ENCODE measurements around the gene CSNK1G2.
"Not testable (repeated sequence)": the region's sequence is repeated elsewhere in the genome, so short reads cannot be mapped to it uniquely, and the experiment has no call there.

Gene CSNK1G2

DNA sequence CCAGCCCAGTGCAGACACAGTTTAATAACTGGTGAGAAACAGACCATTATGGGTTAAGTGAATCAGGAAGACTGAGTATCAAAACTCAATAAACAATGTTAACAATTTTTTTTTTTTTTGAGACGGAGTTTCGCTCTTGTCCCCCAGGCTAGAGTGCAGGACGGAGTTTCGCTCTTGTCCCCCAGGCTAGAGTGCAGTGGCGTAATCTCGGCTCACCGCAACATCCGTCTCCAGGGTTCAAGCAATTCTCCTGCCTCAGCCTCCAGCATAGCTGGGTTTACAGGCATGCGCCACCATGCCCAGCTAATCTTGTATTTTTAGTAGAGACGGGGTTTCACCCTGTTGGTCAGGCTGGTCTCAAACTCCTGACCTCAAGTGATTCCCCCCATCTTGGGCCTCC lies 47.5 kb downstream of the CSNK1G2 start:
- not testable (repeated sequence) for DNase-seq (ENCODE audit: low read depth, low spot score)

DNA sequence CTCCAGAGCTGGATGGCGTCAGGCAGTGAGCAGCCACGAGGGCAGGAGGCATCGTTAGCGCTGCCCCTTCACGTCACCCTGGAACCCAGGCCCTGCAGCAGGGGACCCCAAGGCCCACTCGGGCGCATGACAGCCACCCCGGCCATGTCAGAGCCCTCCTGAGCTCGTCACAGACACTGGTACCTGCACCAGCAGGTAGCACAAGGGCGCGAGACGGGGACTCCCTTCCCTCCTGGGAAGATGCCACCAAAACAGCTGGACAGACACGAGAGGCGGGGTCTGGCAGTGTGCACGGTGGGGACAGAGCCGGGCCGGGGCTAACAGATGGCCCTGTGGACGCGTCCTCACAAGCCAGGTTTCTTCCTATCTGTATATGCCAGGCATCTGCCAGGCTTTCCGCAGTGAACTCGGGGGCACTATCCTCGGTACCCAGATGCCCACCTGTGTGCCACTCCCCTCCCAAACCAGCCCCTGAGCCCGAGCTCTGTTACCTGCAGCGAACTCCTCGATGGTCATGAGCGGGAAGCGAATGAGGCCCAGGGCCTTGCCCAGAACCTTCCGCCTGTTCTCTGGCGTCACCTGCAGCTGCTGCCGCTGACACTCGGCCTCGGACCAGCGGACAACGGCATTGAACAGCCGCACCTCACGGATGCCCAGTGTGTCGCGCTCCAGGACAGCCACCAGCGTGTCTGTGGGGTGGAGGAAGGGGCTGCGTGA lies 48.7 kb downstream of the CSNK1G2 start:
- DNase-seq (ENCODE audit: low read depth, low spot score) = no peak

DNA sequence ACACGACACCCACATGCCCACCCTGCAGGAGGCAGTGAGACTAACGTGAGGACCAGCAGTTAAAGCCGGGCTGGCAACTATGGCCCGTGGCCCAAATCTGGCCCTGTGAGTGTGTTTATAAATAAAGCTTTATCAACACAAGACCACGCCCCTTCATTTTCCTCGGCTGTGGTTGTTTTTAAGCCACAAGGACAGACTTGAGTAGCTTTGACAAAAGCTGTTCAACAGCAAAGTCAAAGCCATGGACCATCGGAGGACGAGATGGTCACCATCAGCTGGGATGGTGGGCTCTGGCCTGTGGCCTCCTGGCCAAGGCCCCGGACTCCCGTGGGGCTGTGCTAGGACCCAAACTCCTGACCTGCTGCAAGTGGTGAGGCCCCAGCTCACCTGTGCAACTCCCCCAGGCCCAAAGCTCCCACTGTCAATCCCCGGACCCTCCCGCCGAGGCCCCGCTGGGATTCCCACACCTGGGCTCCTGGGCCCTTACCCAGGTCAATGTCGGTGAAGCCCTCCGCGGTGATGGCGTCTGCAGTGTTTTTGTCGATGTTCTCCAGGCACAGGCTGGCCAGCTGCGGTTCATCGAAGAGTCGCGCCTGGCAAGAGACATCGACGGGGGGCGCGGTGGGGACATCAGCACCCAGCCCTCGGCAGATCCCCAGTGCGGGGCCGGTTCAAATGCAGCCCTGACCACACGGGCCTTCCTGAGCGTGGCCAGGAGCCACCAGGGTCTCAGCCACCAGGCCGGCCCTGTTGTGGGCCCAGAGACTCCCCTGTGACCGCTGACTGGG lies 49.5 kb downstream of the CSNK1G2 start:
- no peak for DNase-seq (ENCODE audit: low read depth, low spot score)

DNA sequence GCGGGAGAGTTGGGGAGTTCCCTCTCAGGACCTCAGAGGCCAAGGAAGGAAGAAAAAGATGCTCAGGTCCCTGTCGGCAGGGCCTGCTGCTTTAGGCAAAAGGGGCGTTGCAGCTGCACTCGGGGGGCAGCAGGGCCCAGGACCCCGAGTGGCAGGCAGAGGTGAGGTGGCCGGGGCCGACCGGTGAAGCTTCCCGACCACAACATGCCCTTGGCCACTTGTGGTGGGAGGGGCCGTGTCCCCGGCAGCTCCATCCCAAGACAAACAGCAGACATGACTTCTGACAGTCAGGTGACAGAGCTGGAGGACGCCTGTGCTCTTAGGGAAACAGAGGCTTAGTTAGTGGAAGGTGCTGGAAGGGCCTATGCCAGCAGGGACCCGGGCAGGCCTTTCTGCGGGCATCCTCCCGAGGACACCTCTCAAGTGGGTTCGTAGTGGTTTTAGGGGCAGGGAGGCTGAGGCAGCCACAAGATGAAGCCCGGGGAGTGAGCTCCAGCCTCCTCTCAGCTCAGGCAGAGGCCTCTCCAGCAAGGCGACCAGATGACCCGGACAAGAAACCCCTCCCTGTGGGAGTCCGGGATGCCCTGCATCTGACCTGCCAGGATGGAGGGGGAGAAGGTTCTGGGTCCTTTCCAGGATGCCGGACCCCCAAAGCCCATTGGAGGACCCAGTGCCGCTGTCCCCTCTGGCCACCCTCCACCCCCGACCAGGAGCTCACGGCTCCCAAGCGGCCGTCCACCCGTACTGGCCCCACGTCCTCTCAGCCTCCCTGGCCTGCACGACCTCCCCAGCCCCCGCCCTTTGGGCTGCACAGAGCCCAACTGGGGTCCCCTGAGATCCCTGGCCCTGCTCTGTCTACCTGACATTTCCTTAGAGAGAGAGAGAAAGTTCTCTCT lies 50.3 kb downstream of the CSNK1G2 start:
- DNase-seq (ENCODE audit: low read depth, low spot score) = no peak

DNA sequence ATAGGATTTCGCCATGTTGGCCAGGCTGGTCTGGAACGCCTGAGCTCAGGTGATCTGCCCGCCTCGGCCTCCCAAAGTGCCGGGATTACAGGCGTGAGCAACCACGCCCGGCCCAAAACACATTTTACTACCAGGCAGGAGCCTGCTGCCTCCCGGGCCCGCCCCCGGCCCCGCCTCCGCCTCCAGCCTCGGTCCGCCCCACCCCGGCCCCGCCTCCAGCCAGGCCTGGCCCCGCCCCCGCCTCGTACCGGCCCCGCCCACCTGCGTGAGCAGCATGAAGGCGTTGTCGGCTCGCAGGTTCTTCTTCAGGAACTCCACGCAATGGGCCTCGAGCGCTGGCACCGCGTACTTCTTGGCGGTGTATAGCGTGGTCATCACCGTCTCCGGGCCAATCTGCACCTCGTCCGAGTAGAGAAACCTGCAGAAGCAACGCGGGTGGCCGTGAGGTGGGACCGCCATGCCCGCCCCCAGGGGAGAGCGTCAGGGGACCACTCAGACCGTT lies 51.8 kb downstream of the CSNK1G2 start:
- DNase-seq (ENCODE audit: low read depth, low spot score) = no peak

DNA sequence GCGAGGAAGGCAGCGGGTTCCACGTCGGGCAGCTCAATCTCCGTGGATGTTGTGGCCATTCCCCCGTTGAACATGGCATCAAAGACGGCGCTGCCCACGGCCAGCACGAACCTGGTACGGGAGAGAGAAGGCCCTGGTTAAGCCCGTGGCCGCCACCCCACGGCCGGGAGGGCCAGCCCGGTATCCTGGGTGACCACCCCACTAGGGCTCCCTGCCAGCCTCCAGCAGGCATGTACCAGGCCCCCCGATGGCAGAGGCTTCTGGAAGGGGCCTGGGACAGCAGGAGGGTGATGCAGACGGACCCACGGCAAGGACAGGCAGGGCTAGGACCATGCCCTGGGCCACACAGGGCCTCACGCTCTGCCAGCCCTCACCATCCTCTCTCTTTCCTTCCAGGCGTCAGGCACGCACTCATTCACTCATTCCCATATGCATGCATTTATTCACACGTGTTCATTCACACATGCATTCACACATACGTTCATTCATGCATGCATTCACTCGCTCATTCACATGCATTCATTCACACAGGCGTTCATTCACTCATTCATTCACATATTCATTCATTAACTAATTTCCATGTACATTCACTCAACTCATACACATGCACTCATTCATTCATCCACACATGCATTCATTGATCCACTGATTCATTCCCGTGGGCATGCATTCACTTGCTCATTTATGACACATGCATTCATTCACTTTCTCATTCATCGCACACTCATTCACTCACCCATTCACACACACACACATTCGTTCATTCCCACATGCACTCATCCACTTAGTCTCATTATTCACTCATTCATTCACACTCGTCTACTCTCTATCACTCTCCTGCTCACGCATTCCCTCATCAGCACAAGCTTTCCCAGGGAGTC lies 56.6 kb downstream of the CSNK1G2 start:
- DNase-seq (ENCODE audit: low read depth, low spot score) = no peak

DNA sequence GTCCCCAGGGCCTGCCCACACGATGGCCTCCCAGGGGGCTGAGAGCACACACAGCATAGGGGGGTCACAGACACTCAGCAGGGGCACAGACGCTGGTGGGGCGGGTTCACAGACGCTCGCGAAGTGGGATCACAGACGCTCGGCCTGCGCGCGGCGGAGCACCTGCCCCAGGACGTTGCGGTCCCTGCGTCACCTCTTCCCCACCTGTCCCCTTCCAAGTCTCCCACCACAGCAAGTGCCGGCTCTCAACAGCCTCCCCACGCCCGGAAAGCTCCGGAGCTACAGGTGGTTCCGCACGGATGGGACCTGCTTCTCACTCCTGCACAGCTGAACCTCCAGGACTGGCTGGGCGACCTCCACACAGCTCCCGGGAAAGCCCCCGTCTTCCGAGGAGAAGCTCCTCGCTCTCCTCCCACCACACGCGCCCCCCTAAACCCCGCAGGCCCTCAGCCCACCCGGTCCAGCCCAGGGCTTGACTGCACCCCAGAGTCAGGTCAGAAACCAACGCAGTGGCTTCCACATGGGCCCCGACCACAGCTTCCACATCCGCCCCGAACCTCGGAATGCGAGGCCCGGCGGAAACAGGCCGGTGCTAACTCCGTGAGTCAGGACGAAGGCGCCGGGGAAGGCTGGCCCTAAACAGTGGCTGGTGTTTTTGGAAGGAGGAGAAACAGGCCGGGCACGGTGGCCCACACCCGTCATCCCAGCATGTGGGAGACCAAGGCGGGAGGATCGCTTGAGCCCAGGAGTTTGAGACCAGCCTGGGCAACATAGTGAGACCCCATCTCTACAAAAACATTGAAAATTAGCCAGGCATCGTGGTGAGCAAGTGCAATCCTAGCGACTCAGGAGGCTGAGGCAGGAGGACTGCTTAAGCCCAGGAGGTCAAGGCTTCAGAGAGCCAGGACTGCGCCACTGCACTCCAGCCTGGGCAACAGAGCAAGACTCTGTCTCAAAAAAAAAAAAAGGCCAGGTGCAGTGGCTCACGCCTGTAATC lies 58.0 kb downstream of the CSNK1G2 start:
- no peak for DNase-seq (ENCODE audit: low read depth, low spot score)

DNA sequence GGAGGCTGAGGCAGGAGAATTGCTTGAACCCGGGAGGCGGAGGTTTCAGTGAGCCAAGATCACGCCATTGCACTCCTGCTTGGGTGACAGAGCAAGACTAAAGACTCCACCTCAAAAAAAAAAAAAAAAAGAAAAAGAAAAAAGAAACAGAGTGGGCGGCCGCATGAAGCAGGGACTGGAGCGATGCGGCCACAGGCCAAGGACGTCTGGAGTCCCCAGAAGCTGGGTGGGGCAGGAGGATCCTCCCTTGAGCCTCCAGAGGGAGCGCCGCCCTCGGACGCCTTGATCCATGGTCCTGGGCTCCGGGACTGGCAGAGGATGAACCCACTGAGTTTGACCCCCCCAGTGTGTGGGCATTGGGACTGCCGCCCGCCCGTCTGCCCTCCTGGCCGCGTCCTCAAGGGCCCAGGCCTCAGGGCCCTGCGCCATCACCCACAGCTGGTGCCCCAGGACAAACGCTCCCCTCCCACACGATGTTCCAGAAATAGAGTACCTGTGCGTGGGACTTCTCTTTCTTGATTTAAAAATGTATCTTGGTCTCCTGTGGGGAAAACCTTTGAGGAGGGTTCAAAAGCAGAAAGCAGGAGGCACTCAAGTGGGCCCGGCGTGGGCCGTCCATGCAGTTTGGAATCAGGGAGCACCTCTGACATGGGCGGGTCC lies 59.0 kb downstream of the CSNK1G2 start:
- no peak for DNase-seq (ENCODE audit: low read depth, low spot score)

DNA sequence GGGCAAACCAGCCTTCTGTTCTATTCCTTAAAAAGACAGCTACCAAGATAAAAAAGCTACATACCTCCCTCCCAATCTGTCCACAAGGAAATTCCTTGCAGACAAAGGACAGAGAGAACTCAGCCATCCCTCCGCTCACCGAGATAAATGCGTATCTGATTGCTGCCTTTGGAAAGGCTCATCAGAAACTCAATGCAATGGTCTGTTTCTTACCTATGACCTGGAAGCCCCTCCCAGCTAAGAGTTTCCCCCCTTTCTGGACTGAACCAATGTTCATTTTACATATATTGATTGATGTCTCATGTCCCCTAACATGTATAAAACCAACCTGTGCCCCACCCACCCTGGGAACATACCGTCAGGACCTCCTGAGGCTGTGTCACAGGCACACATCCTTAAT lies 62.9 kb downstream of the CSNK1G2 start:
- no peak for DNase-seq (ENCODE audit: low read depth, low spot score)

DNA sequence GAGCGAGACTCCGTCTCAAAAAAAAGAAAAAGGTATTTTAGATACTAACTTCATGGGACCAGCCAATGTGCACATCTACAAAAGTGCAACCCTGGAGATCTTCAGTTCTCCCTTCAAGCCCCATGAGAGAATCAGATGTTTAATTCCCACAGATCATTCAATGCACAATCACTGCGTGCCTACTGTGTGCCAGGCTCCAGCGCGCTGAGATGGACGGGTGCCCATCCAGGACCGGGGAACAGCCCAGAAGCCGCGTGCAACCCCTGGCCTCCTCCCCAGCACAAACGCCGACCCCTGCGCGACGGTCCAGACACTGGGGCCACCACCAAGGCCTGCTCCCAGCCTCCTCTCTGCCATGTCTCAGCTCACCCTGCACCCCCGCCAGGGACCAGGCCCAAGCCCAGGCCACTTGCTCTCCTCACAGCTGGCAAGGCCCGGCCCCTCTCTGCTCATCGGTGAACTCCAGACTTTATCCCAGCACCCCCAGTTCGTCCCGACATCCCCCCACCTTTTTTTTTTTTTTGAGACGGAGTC lies 69.2 kb downstream of the CSNK1G2 start:
- DNase-seq (ENCODE audit: low read depth, low spot score) = no peak

DNA sequence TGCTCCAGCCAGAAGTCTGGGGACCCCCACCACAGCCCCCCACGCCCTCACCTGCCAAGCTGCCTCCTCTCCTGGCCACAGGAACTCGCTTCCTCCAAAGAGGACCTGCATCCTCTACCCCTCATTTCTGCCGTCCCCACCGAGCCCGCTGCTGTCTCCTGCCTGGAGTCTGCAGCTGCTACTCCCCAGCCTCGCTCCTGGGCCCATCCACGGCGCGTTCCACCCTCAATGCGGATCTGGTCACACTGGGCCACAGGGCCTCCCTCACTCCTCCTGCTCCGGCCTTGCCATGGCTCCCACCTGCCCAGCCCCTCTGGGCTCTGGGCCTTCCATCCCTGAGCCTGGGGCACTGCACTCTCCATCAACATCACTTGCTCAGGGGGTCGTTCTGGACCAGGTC lies 70.2 kb downstream of the CSNK1G2 start:
- DNase-seq (ENCODE audit: low read depth, low spot score) = no peak

DNA sequence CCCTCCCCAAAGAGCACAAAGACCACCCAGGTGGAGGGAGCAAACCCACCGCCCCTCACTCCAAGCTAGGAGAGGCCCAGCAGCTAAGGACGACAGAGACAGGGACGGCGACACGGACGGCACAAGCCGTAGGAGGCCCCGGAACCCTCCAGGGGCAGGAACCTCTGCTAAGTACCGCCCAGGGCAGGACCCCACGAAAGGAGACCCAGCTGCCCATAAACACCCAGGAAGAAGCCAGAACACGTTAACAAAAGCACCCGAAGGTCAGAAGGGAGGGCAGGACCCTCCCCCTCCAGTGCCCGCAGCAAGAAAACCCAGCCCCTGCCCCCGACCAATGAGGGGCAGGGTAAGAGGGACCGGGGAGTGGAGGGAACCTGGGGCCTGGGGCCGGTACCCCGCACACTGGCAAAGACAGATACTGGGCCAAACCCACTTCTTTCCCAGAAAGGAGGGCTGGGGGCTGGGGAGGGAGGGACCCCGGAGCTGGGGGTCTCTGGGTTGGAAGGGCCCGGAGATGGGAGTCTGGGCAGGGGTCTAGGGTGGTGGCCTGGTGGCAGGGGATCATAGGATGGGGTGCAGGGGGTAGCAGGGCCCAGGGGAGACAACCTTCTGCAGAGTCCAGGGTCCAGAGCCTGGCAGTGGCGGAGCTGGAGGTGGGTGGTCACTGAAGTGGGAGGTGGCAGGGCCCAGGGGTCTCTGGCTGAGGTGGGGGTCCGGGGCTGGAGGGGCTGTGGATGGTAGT lies 72.1 kb downstream of the CSNK1G2 start:
- DNase-seq (ENCODE audit: low read depth, low spot score) = no peak

DNA sequence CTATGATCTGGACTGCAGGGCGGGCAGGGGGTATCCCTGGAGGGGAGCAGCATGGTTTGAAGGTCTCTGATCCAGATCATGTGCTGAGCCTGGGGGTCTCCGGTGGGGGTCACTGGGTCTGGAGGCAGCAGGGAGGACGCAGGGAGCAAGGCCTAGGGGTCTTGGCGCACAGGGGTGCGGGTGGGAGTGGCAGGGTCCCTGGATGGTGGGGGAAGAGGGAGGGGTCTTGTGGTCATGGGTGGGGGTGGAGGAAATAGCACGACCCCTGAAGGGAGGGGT lies 72.7 kb downstream of the CSNK1G2 start:
- no peak for DNase-seq (ENCODE audit: low read depth, low spot score)

DNA sequence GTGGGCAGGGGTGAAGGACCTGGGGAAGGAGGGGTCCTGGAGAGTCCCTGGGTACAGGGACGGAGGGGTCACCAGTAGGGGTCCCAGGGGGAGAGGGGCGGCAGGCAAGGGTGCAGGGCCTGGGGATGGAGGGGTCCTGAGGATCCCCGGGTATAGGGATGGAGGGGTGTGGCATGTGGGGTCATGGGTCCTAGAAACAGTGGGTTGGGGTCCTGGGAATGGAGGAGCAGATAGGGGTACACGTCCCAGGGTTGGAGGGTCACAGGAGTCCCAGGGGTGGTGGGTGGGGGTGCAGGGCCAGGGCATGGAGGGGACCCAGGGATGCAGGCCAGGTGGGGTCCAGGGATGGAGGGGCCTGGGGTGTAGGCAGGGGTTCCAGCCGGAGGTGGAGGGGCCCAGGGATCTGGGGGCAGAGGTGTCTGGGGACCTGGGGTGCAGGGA lies 73.2 kb downstream of the CSNK1G2 start:
- DNase-seq (ENCODE audit: low read depth, low spot score) = no peak

DNA sequence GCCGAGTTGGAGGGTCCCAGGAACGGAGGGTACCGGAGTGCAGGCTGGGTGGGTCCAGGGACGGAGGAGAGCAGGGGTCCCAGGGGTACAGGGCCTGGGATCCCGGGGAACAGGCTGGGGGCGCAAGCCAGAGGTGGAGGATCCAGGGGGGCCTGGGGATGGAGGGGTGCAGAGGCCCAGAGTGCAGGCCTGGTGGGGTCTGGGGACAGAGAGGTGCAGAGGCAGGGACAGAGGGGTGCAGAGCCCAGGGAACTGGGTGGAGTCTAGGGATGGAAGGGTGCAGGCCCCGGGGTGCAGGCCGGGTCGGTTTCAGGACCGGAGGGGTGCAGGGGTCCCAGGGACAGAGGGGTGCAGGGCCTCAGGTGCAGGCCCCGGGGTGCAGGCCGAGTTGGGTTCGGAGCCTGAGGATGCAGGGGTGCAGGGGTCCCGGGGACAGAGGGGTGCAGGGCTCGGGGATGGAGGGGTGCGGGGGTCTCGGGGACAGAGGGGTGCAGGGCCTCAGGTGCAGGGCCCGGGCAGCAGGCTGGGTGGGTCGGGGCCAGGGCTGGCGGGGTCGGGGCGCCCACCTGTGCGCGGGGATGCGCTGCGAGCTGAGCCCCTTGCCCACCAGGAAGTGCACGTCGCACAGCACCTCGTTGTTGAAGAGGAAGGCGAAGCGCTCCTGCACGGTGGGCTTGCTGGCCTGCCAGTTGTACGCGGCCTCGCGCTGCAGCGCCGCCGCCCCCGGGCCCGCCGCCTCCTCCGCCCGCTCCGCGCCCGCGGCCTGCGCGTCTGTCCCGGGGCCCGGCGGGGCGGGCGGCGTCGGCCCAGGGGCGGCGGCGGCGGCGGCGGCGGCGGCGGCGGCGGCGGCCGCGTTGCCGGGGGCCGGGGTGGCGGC lies 74.0 kb downstream of the CSNK1G2 start:
- no peak for DNase-seq (ENCODE audit: low read depth, low spot score)

DNA sequence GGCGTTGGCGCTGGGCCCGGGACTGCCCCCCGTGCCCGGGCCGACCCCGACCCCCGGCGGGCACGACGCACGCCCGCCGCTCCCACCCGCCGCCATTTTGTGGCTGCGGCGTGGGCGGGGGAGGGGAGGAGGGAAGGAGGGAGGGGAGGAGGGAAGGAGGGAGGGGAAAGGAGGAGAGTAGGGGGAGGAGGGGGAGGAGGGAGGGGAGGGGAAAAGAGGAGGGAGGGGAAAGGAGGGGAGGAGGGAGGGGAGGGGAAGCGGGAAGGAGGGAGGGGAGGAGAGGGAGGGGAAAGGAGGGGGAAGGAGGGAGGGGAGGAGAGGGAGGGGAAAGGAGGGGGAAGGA lies 74.6 kb downstream of the CSNK1G2 start, which contains the start of gene BTBD2:
BTBD2 (minus strand) TSS at position 107 of the 343 bp plus-strand sequence; CDS start at position 96, 11 bp downstream.
- peak; percentile 16 for DNase-seq (ENCODE audit: low read depth, low spot score)

DNA sequence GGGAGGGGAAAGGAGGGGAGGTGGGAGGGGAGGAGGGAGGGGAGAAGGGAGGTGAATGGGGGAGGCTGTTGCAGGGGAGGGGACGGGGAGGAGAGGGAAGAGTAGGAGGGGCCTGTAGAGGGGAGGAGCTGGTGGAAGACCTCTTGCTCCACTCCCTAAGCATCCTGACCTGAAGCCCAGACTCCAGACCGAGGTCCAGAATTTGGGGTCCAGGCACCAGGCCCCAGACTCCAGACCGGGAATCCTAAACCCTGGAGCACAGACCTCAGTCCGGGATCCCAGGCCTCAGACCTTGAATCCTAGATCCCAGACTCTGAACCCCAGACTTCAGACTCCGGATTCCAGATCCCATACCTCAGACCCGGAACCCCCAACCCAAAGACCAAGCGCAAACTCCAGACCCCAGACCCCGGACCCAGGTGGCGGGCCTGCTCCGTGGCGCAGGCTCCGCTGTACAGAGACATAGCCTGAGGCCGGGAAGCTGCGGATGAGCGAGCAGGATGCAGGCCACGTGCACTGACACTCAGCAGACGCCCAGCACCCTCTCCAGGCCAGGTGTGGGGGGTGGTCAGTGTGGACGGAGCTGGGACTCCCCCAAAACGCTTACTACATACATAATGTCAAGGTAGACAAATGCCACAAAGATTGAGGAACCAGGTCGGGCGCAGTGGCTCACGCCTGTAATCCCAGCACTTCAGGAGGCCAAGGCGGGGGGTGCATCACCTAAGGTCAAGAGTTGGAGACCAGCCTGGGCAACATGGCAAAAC lies 75.3 kb downstream of the CSNK1G2 start:
- peak; percentile 20 for DNase-seq (ENCODE audit: low read depth, low spot score)
